HEK293 (cell line): ENCODE measurements around the gene MYOF.

Source experiments
- CTCF ChIA-PET: fragments of 350-600 bp; formaldehyde crosslinking; extraction: SDS; loops from one replicate; lab custom pipeline; 2021; ENCODE audit warnings: antibody characterized with exemption; lab: Yijun Ruan, JAX
- POLR2A ChIA-PET: fragments of 300-600 bp; formaldehyde crosslinking; extraction: SDS; loops from one replicate; lab custom pipeline; 2020; ENCODE audit warnings: antibody characterized with exemption, inconsistent platforms; lab: Yijun Ruan, JAX
- H3K27ac ChIP-seq: fragments of 200-500 bp; sonication (Bioruptor generic); 2 replicates; pipeline ENCODE4 v1.5.1; 2014; ENCODE audit warnings: low read depth, low read length, control low read depth, inconsistent platforms; ENCODE audit errors: extremely low read depth
- H3K36me3 ChIP-seq, 2 experiments: fragments of 200-500 bp in 1 of 2; sonication (Bioruptor generic) in 1 of 2; 1 replicate in 1 of 2; 2 replicates in 1 of 2; pipeline ENCODE4 v1.5.1; 2014 to 2017; ENCODE audit warnings: inconsistent platforms in 2 of 2, low read length in 2 of 2; ENCODE audit not compliant: control insufficient read depth in 2 of 2, insufficient read depth in 1 of 2
- H3K4me1 ChIP-seq: fragments of 200-500 bp; sonication (Bioruptor generic); 2 replicates; pipeline ENCODE4 v1.5.1; 2014; ENCODE audit warnings: mild to moderate bottlenecking, low read length, inconsistent platforms; ENCODE audit not compliant: control insufficient read depth, insufficient read depth
- H3K4me3 ChIP-seq: 2 replicates; pipeline ENCODE4 v1.5.1; 2011; ENCODE audit warnings: low read depth, mild to moderate bottlenecking, control low read depth, low read length, moderate library complexity
- H3K9me3 ChIP-seq: fragments of 200-500 bp; sonication (Bioruptor generic); 2 replicates; pipeline ENCODE4 v1.5.1; 2014; ENCODE audit warnings: low read depth, low read length, inconsistent platforms; ENCODE audit not compliant: control insufficient read depth, insufficient read depth
- BCL11A ChIP-seq: fragments of 450-650 bp; formaldehyde crosslinking; IDR thresholded peaks from 2 replicates; pipeline ENCODE4 v1.5.1; 2016; ENCODE audit warnings: low read depth, missing biosample characterization, missing genetic modification characterization
- EGR2 ChIP-seq: fragments of 450-650 bp; formaldehyde crosslinking; IDR thresholded peaks from 2 replicates; pipeline ENCODE4 v1.5.1; 2016; ENCODE audit warnings: low read depth, missing biosample characterization, missing genetic modification characterization
- GLIS1 ChIP-seq: fragments of 450-650 bp; formaldehyde crosslinking; IDR thresholded peaks from 2 replicates; pipeline ENCODE4 v1.5.1; 2016; ENCODE audit warnings: missing biosample characterization, missing genetic modification characterization
- HIC1 ChIP-seq: fragments of 450-650 bp; formaldehyde crosslinking; IDR thresholded peaks from 2 replicates; pipeline ENCODE4 v1.5.1; 2016; ENCODE audit warnings: missing biosample characterization, missing genetic modification characterization
- KLF1 ChIP-seq: fragments of 450-650 bp; formaldehyde crosslinking; IDR thresholded peaks from 2 replicates; pipeline ENCODE4 v1.5.1; 2016; ENCODE audit warnings: missing biosample characterization, missing genetic modification characterization
- MEIS1 ChIP-seq: sonication (generic); formaldehyde crosslinking; IDR thresholded peaks from 2 replicates; pipeline ENCODE4 v1.8.1; 2022; ENCODE audit warnings: missing genetic modification reagents, mild to moderate bottlenecking, borderline replicate concordance
- PATZ1 ChIP-seq: fragments of 450-650 bp; formaldehyde crosslinking; IDR thresholded peaks from 2 replicates; pipeline ENCODE4 v1.5.1; 2016; ENCODE audit warnings: missing biosample characterization, missing genetic modification characterization
- PRDM1 ChIP-seq: fragments of 450-650 bp; formaldehyde crosslinking; IDR thresholded peaks from 2 replicates; pipeline ENCODE4; 2016; ENCODE audit warnings: missing biosample characterization, missing genetic modification characterization
- SP7 ChIP-seq: fragments of 450-650 bp; formaldehyde crosslinking; IDR thresholded peaks from 2 replicates; pipeline ENCODE4 v1.5.1; 2016; ENCODE audit warnings: missing biosample characterization, missing genetic modification characterization
- ZBTB21 ChIP-seq: fragments of 450-650 bp; formaldehyde crosslinking; IDR thresholded peaks from 2 replicates; pipeline ENCODE4 v1.5.1; 2017; ENCODE audit warnings: missing biosample characterization, missing genetic modification characterization
- ZBTB48 ChIP-seq: fragments of 450-650 bp; formaldehyde crosslinking; IDR thresholded peaks from 2 replicates; pipeline ENCODE4 v1.5.1; 2016; ENCODE audit warnings: missing biosample characterization, missing genetic modification characterization
- ZFHX2 ChIP-seq: fragments of 450-650 bp; formaldehyde crosslinking; conservative IDR thresholded peaks from 2 replicates; pipeline ENCODE4 v1.5.1; 2016; ENCODE audit warnings: missing biosample characterization, missing genetic modification characterization
- ZFP37 ChIP-seq: fragments of 450-650 bp; formaldehyde crosslinking; IDR thresholded peaks from 2 replicates; pipeline ENCODE4 v1.5.1; 2016; ENCODE audit warnings: missing biosample characterization, missing genetic modification characterization
- ZNF10 ChIP-seq: fragments of 450-650 bp; formaldehyde crosslinking; IDR thresholded peaks from 2 replicates; pipeline ENCODE4 v1.5.1; 2017; ENCODE audit warnings: missing biosample characterization, missing genetic modification characterization
- ZNF114 ChIP-seq: fragments of 450-650 bp; formaldehyde crosslinking; IDR thresholded peaks from 2 replicates; pipeline ENCODE4 v1.5.0; 2017; ENCODE audit warnings: missing biosample characterization, missing genetic modification characterization
- ZNF175 ChIP-seq: fragments of 450-650 bp; formaldehyde crosslinking; IDR thresholded peaks from 2 replicates; pipeline ENCODE4 v1.5.1; 2016; ENCODE audit warnings: missing biosample characterization, missing genetic modification characterization
- ZNF211 ChIP-seq: fragments of 450-650 bp; formaldehyde crosslinking; IDR thresholded peaks from 2 replicates; pipeline ENCODE4 v1.5.1; 2016; ENCODE audit warnings: low read depth, missing biosample characterization, missing genetic modification characterization
- ZNF23 ChIP-seq: fragments of 450-650 bp; formaldehyde crosslinking; IDR thresholded peaks from 2 replicates; pipeline ENCODE4 v1.5.1; 2016; ENCODE audit warnings: missing biosample characterization, missing genetic modification characterization, borderline replicate concordance
- ZNF292 ChIP-seq: fragments of 450-650 bp; formaldehyde crosslinking; IDR thresholded peaks from 2 replicates; pipeline ENCODE4 v1.5.1; 2016; ENCODE audit warnings: low read depth, missing biosample characterization, missing genetic modification characterization, borderline replicate concordance
- ZNF366 ChIP-seq: fragments of 450-650 bp; formaldehyde crosslinking; conservative IDR thresholded peaks from 2 replicates; pipeline ENCODE4 v1.5.1; 2016; ENCODE audit warnings: missing biosample characterization, missing genetic modification characterization
- ZNF423 ChIP-seq: fragments of 450-650 bp; formaldehyde crosslinking; IDR thresholded peaks from 2 replicates; pipeline ENCODE4 v1.5.1; 2016; ENCODE audit warnings: missing biosample characterization, missing genetic modification characterization
- ZNF555 ChIP-seq: fragments of 450-650 bp; formaldehyde crosslinking; conservative IDR thresholded peaks from 2 replicates; pipeline ENCODE4 v1.5.1; 2017; ENCODE audit warnings: missing biosample characterization, mild to moderate bottlenecking, missing genetic modification characterization, inconsistent platforms
- ZNF600 ChIP-seq: fragments of 450-650 bp; formaldehyde crosslinking; IDR thresholded peaks from 2 replicates; pipeline ENCODE4 v1.5.1; 2016; ENCODE audit warnings: missing biosample characterization, missing genetic modification characterization
- ZNF629 ChIP-seq: fragments of 450-650 bp; formaldehyde crosslinking; IDR thresholded peaks from 2 replicates; pipeline ENCODE4 v1.5.1; 2017; ENCODE audit warnings: missing biosample characterization, missing genetic modification characterization
- ZNF660 ChIP-seq: fragments of 450-650 bp; IDR thresholded peaks from 2 replicates; pipeline ENCODE4 v1.5.1; 2018; ENCODE audit warnings: missing biosample characterization, mild to moderate bottlenecking, missing genetic modification characterization
- ZSCAN16 ChIP-seq: fragments of 450-650 bp; formaldehyde crosslinking; IDR thresholded peaks from 2 replicates; pipeline ENCODE4 v1.5.1; 2016; ENCODE audit warnings: missing biosample characterization, missing genetic modification characterization
- ZSCAN4 ChIP-seq: fragments of 450-650 bp; formaldehyde crosslinking; IDR thresholded peaks from 2 replicates; pipeline ENCODE4 v1.5.1; 2017; ENCODE audit warnings: missing biosample characterization, missing genetic modification characterization
- TF ChIP-seq, protein P1 (sequence below): fragments of 450-650 bp; formaldehyde crosslinking; IDR thresholded peaks from 2 replicates; pipeline ENCODE4 v1.5.1; 2016; ENCODE audit warnings: missing biosample characterization, missing genetic modification characterization
- TF ChIP-seq, protein P2 (sequence below): fragments of 450-650 bp; formaldehyde crosslinking; IDR thresholded peaks from 2 replicates; pipeline ENCODE4 v1.5.1; 2016; ENCODE audit warnings: missing biosample characterization, missing genetic modification characterization

Gene MYOF

GRCh38 chr10:93458821-93459257, 23.3 kb downstream of the MYOF start:
- H3K4me3 ChIP-seq: no peak overlapping the region
- no peaks in the 10 kb centered on the region for H3K9me3 ChIP-seq
- no peaks in the 10 kb centered on the region for H3K36me3 ChIP-seq
- TF ChIP-seq EGR2 (peak; percentile 69; the same call in 1 of the 2 replicates), ZNF23 (tag by site-specific recombination) (no peak), ZSCAN16 (tag by site-specific recombination) (no peak), BCL11A (no peak), MEIS1 (CRISPR knock-in tag) (no peak), ZNF175 (tag by site-specific recombination) (no peak), PATZ1 (tag by site-specific recombination) (no peak), ZNF660 (tag by site-specific recombination) (peak; percentile 90), ZFHX2 (peak; percentile 59), ZNF423 (no peak), GLIS1 (tag by site-specific recombination) (peak; percentile 67), ZNF555 (no peak), ZNF10 (tag by site-specific recombination) (peak; percentile 85), ZBTB21 (peak; percentile 15; the same call in 1 of the 2 replicates), ZNF292 (tag by site-specific recombination) (no peak), ZNF211 (tag by site-specific recombination) (no peak), ZNF600 (peak; percentile 93), ZFP37 (tag by site-specific recombination) (peak; percentile 52; the same call in 1 of the 2 replicates), ZNF114 (tag by site-specific recombination) (no peak), HIC1 (peak; percentile 87), ZSCAN4 (tag by site-specific recombination) (no peak), ZBTB48 (no peak), SP7 (tag by site-specific recombination) (peak; percentile 83; the same call in 1 of the 2 replicates), PRDM1 (tag by site-specific recombination) (peak; percentile 49; the same call in 1 of the 2 replicates), ZNF366 (tag by site-specific recombination) (peak; percentile 50; the same call in 1 of the 2 replicates), ZNF629 (tag by site-specific recombination) (0 out of 2 replicates have a peak, but pooled peaks have one; percentile 1), KLF1 (peak; percentile 42; the same call in 1 of the 2 replicates)
- TF ChIP-seq, protein P1, sequence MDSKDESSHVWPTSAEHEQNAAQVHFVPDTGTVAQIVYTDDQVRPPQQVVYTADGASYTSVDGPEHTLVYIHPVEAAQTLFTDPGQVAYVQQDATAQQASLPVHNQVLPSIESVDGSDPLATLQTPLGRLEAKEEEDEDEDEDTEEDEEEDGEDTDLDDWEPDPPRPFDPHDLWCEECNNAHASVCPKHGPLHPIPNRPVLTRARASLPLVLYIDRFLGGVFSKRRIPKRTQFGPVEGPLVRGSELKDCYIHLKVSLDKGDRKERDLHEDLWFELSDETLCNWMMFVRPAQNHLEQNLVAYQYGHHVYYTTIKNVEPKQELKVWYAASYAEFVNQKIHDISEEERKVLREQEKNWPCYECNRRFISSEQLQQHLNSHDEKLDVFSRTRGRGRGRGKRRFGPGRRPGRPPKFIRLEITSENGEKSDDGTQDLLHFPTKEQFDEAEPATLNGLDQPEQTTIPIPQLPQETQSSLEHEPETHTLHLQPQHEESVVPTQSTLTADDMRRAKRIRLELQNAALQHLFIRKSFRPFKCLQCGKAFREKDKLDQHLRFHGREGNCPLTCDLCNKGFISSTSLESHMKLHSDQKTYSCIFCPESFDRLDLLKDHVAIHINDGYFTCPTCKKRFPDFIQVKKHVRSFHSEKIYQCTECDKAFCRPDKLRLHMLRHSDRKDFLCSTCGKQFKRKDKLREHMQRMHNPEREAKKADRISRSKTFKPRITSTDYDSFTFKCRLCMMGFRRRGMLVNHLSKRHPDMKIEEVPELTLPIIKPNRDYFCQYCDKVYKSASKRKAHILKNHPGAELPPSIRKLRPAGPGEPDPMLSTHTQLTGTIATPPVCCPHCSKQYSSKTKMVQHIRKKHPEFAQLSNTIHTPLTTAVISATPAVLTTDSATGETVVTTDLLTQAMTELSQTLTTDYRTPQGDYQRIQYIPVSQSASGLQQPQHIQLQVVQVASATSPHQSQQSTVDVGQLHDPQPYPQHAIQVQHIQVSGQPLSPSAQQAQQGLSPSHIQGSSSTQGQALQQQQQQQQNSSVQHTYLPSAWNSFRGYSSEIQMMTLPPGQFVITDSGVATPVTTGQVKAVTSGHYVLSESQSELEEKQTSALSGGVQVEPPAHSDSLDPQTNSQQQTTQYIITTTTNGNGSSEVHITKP (tag by site-specific recombination): peak; percentile 64
- TF ChIP-seq, protein P2, sequence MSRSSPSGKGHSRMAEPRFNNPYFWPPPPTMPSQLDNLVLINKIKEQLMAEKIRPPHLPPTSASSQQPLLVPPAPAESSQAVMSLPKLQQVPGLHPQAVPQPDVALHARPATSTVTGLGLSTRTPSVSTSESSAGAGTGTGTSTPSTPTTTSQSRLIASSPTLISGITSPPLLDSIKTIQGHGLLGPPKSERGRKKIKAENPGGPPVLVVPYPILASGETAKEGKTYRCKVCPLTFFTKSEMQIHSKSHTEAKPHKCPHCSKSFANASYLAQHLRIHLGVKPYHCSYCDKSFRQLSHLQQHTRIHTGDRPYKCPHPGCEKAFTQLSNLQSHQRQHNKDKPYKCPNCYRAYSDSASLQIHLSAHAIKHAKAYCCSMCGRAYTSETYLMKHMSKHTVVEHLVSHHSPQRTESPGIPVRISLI (tag by site-specific recombination): no peak

More at GRCh38 chr10:93458821-93459257, 23.3 kb downstream of the MYOF start:
- CTCF ChIA-PET: interaction anchor here (0.6 to 5.1 kb wide), 5 partner anchors 11 to 102 kb away, joined by 3 to 33 read pairs (median 4); partner anchors contain the start of gene MYOF
- peak overlapping the region; percentile 2; the same call in 1 of the 2 replicates for H3K27ac ChIP-seq
- no peaks in the 10 kb centered on the region for H3K4me1 ChIP-seq
- POLR2A ChIA-PET: interaction anchor here (0.6 to 2.2 kb wide), 12 partner anchors 9 to 78 kb away, joined by 3 to 14 read pairs (median 4); partner anchors contain the start of gene MYOF
